Ascending aorta (tissue), 2 donors: ENCODE data around the gene SRSF9. TPM values are rescaled to one million over a fixed set of nuclear protein-coding genes. Genes with fewer than 3 reads are reported as not detected.
A peak's percentile ranks its signal among the peaks of the same experiment; 100 is the strongest.

ENCODE experiments used
- DNase-seq, 2 donors: peaks; one replicate each; pipeline ENCODE4 v3.0.0-alpha.2; 2019; ENCODE audit warnings: low spot score in 2 of 2
- H3K27ac ChIP-seq, 2 donors: fragments of 200-600 bp; sonication (generic); one replicate each; pipeline ENCODE4 v1.5.1; 2016 to 2017; ENCODE audit warnings: mild to moderate bottlenecking in 1 of 2
- H3K27me3 ChIP-seq: fragments of 200-600 bp; sonication (generic); one replicate; pipeline ENCODE4 v1.5.1; 2017
- H3K36me3 ChIP-seq, 2 donors: fragments of 200-600 bp; sonication (generic); one replicate each; pipeline ENCODE4 v1.5.1; 2016
- H3K4me1 ChIP-seq, 2 donors: fragments of 200-600 bp; sonication (generic); one replicate each; pipeline ENCODE4 v1.5.1; 2016 to 2017; ENCODE audit warnings: mild to moderate bottlenecking in 1 of 2
- H3K4me3 ChIP-seq, 2 donors: fragments of 200-600 bp; sonication (generic); one replicate each; pipeline ENCODE4 v1.5.1; 2016 to 2017; ENCODE audit warnings: mild to moderate bottlenecking in 1 of 2
- H3K9me3 ChIP-seq, 2 donors: fragments of 200-600 bp; sonication (generic); one replicate each; pipeline ENCODE4 v1.5.1; 2016
- intact Hi-C: fragments of 100-400 bp; cut with DNase I; formaldehyde crosslinking; loops from one replicate; pipeline ENCODE4 v1.15.1; 2023
- total RNA-seq: library from RNA; depleted of rRNA; stranded (reverse); fragments of >200 nt; gene quantifications from one replicate; pipeline ENCODE4 v1.1.0, GENCODE V29; 2016
- TF ChIP-seq, protein P1 (sequence below), 3 experiments: fragments of 200-600 bp in 2 of 3; fragments of 450-650 bp in 1 of 3; sonication (generic) in 2 of 3; IDR thresholded peaks; one replicate each; pipeline ENCODE4 v1.5.1; 2016 to 2019; ENCODE audit warnings: antibody characterized with exemption in 3 of 3, mild to moderate bottlenecking in 1 of 3, moderate library complexity in 1 of 3

The SRSF9 gene
- total RNA-seq, 1 donor from 2014 or later, result 68.6 TPM

DNA sequence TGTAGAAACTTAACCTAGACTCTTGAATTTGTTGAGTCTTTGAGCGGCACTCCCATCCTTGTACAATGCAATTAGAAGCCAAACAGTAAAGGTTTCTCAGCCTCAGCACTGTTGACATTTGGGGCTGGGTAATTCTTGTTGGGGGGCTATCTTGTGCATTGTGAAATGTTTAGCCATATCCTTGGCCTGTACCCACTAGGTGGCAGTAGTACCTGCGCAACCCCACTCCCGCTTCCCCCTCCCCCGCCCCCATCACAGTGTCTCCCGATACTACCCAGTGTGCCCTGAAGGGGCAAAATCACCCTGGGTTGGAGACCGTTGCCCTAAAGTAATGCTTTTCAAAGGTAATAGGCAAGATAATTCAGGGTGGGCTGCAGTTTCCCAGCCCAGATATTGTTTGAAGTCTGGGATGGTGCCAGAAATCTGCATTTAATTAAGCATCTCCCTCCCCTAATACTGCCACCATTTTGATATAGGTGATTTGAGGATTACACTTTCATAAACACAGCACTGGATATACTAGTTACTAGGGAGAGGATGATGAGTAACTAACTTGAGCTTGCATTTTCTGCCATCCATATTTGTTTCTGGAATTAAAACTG is 29.8 kb downstream of the SRSF9 start:
- Histone ChIP-seq H3K36me3 (peaks cover 24 to 29% of the 10 kb centered on the region in 2 donors), H3K4me1 (peaks cover 0 to 15% of the 10 kb centered on the region in 2 donors), H3K9me3 (no peaks in the 10 kb centered on the region), H3K27ac (no peak overlapping the region), H3K27me3 (no peaks in the 10 kb centered on the region), H3K4me3 (peak overlapping the region in 1 of 2 donors; percentile 68)
- intact Hi-C loops, result no loop called here
- TF ChIP-seq, protein P1, sequence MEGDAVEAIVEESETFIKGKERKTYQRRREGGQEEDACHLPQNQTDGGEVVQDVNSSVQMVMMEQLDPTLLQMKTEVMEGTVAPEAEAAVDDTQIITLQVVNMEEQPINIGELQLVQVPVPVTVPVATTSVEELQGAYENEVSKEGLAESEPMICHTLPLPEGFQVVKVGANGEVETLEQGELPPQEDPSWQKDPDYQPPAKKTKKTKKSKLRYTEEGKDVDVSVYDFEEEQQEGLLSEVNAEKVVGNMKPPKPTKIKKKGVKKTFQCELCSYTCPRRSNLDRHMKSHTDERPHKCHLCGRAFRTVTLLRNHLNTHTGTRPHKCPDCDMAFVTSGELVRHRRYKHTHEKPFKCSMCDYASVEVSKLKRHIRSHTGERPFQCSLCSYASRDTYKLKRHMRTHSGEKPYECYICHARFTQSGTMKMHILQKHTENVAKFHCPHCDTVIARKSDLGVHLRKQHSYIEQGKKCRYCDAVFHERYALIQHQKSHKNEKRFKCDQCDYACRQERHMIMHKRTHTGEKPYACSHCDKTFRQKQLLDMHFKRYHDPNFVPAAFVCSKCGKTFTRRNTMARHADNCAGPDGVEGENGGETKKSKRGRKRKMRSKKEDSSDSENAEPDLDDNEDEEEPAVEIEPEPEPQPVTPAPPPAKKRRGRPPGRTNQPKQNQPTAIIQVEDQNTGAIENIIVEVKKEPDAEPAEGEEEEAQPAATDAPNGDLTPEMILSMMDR (IDR thresholded peaks at IDR 0.05), result peak; percentile 24 to 61 (median 33)
- no peak for DNase-seq

DNA sequence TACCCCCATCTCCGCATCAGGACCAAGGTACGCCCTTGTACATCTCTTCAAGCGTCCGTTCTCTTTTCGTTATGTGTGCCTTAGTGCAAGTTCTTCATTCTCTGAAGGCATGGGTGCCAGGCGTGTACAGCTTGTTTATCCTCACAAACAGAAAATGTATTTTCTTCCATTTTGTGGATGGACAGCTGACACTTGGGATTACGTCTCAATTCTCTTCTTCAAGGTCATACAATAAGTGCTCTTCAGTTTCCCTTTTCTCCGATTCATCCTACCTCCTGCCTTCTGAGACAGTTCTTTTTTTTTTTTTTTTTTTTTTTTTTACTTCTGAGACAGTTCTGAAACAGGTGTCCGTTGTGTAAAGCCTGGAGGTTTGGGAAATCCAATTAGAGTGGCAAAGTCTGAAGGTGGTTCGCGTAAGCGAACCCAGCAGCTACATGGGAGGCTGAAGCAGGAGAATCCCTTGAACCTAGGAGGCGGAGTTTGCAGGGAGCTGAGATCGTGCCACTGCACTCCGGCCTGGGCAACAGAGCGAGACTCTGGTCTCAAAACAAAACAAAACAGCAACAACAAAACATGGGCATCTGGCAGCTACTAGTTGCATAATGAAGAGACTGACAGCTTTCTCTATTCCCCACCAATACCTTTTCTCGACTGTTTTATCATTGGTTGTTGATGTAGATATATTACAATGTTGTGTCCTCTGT is 30.9 kb downstream of the SRSF9 start:
- TF ChIP-seq, protein P1 (IDR thresholded peaks at IDR 0.05), result no peak
- Histone ChIP-seq H3K27ac (peak overlapping the region; percentile 72 to 77), H3K36me3 (peaks cover 19 to 26% of the 10 kb centered on the region in 2 donors), H3K27me3 (no peaks in the 10 kb centered on the region), H3K4me3 (peak overlapping the region; percentile 68 to 84), H3K9me3 (no peaks in the 10 kb centered on the region), H3K4me1 (peaks cover 0 to 15% of the 10 kb centered on the region in 2 donors)
- DNase-seq, result no peak
- intact Hi-C loops, result no loop called here

DNA sequence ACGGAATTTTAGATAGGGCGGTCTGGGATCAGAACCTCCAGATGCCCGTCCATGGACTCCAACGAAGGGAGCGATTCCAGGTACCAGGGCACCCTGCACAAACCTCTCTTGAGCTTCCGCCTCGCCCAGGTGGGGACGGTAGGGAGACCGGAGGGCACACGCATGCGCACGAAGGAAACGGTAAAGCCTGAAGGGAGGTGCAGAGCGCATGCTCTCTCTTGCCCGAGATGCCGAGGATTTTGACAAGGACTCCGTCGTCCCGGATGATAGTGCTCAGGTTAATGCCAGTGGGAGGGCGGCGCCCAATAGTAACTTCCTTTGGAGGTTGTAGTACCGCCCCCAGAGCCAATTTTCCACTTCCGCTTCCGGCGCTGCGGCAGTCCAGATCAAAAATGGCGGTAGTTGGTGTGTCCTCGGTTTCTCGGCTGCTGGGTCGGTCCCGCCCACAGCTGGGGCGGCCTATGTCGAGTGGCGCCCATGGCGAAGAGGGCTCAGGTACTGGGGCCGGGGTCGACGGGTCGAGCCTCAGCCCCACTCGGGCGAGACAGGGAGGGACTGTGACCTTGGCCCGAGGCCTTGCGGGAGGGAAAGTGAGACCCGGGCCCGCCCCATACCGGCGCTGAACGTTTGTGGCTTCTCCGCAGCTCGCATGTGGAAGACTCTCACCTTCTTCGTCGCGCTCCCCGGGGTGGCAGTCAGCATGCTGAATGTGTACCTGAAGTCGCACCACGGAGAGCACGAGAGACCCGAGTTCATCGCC is 31.6 kb downstream of the SRSF9 start, which contains the start of gene COX6A1:
Gene COX6A1 (plus strand): TSS at position 379 of the 760 bp plus-strand sequence. CDS start 14 bp downstream, at position 393.
- H3K36me3 ChIP-seq, result peaks cover 15 to 19% of the 10 kb centered on the region in 2 donors
- H3K27ac ChIP-seq, result peak within 1 kb of the TSS; percentile 72 to 77
- DNase-seq, result peak; percentile 66 to 96
- peaks cover 0 to 15% of the 10 kb centered on the region in 2 donors for H3K4me1 ChIP-seq
- intact Hi-C loops, result no loop called here
- H3K9me3 ChIP-seq, result no peaks in the 10 kb centered on the region
- TF ChIP-seq, protein P1 (IDR thresholded peaks at IDR 0.05), result no peak
- H3K4me3 ChIP-seq, result peak within 1 kb of the TSS; percentile 68 to 84
- H3K27me3 ChIP-seq, result no peaks in the 10 kb centered on the region

DNA sequence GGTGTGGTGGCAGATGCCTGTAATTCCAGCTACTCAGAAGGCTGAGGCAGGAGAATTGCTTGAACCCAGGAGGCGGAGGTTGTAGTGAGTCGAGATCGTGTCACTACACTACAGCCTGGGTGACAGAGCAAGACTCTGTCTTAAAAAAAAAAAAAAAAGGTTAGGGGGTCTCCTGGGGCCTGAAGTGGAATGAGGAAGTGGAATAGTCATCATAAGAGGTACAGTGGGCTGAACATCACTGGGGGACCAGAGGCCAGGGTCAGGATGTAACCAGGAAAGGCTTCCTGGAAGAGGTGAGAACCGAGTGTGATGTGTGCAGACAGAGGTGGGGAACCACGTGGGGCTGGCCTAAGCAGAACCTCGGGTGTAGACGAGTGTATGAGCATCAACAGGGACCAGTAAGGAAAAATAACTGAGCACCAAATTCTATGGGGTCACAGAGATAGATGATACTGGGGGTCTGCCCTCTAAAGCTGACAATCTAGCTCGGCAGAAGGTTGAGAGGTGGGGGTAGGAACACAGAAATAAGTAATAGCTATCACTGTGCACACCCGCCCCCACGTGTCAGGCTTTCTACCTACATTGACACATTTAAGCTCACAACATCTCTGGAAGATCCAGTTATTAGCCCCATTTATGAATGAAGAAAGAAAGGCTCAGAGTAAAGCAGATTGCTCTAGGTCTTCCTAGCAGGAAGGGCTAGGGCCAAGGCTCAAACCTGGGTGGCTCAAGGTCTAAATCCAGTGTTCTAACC is 36.6 kb downstream of the SRSF9 start:
- intact Hi-C loops, result no loop called here
- Histone ChIP-seq H3K27ac (no peak overlapping the region), H3K4me1 (no peaks in the 10 kb centered on the region), H3K4me3 (no peak overlapping the region), H3K36me3 (no peaks in the 10 kb centered on the region), H3K27me3 (no peaks in the 10 kb centered on the region), H3K9me3 (no peaks in the 10 kb centered on the region)
- DNase-seq, result no peak
- TF ChIP-seq, protein P1 (IDR thresholded peaks at IDR 0.05), result no peak

DNA sequence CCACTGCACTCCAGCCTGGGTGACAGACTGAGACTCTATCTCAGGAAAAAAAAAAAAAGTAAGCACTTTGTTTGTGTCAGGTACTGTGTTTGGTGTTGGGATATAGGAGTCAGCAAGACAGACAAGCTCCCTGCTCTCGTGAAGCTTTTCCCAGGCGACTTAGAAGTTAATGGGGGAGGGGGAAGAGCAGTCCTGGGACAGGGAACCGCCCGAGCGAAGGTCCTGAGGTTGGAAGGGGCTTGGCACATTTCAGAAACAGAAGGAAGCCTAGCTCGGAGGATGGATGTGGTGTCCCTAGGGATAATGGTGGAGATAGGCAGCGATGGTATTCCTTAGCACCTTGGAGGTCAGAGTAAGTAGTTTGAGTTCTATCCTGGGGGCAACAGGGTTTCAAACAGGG is 40.2 kb downstream of the SRSF9 start:
- DNase-seq, result no peak
- no peak overlapping the region for H3K4me3 ChIP-seq
- intact Hi-C loops, result no loop called here
- no peaks in the 10 kb centered on the region for H3K27me3 ChIP-seq
- H3K36me3 ChIP-seq, result no peaks in the 10 kb centered on the region
- TF ChIP-seq, protein P1 (IDR thresholded peaks at IDR 0.05), result no peak
- H3K4me1 ChIP-seq, result no peaks in the 10 kb centered on the region
- no peaks in the 10 kb centered on the region for H3K9me3 ChIP-seq
- no peak overlapping the region for H3K27ac ChIP-seq
